ENCODE data around the gene ITGBL1.

The ITGBL1 gene

GRCh38 chr13:101490406-101491015, 38.0 kb downstream of the ITGBL1 start:
- Histone ChIP-seq H3K4me3 (ENCODE audit: low read depth, low read length) (no peak overlapping the region), H3K9ac (ENCODE audit: low read depth, low read length) (no peak overlapping the region), H3K4me1 (ENCODE audit: control insufficient read depth, insufficient read depth, low read length) (no peaks in the 10 kb centered on the region), H3K27me3 (ENCODE audit: control insufficient read depth, insufficient read depth, low read length) (no peaks in the 10 kb centered on the region), H3K9me3 (ENCODE audit: control insufficient read depth, insufficient read depth, low read length) (no peaks in the 10 kb centered on the region), H3K36me3 (ENCODE audit: control insufficient read depth, insufficient read depth, low read length) (no peaks in the 10 kb centered on the region)

GRCh38 chr13:101492251-101492910, 39.9 kb downstream of the ITGBL1 start:
- H3K4me3 ChIP-seq (ENCODE audit: low read depth, low read length): no peak overlapping the region
- no peaks in the 10 kb centered on the region for H3K27me3 ChIP-seq (ENCODE audit: control insufficient read depth, insufficient read depth, low read length)
- H3K9me3 ChIP-seq (ENCODE audit: control insufficient read depth, insufficient read depth, low read length): no peaks in the 10 kb centered on the region
- no peaks in the 10 kb centered on the region for H3K36me3 ChIP-seq (ENCODE audit: control insufficient read depth, insufficient read depth, low read length)
- no peak overlapping the region for H3K9ac ChIP-seq (ENCODE audit: low read depth, low read length)
- no peaks in the 10 kb centered on the region for H3K4me1 ChIP-seq (ENCODE audit: control insufficient read depth, insufficient read depth, low read length)

GRCh38 chr13:101493541-101493940, 41.1 kb downstream of the ITGBL1 start:
- H3K9ac ChIP-seq (ENCODE audit: low read depth, low read length): no peak overlapping the region
- H3K36me3 ChIP-seq (ENCODE audit: control insufficient read depth, insufficient read depth, low read length): no peaks in the 10 kb centered on the region
- H3K4me3 ChIP-seq (ENCODE audit: low read depth, low read length): no peak overlapping the region
- no peaks in the 10 kb centered on the region for H3K9me3 ChIP-seq (ENCODE audit: control insufficient read depth, insufficient read depth, low read length)
- H3K27me3 ChIP-seq (ENCODE audit: control insufficient read depth, insufficient read depth, low read length): no peaks in the 10 kb centered on the region
- no peaks in the 10 kb centered on the region for H3K4me1 ChIP-seq (ENCODE audit: control insufficient read depth, insufficient read depth, low read length)

GRCh38 chr13:101499406-101499805, 46.9 kb downstream of the ITGBL1 start:
- no peak overlapping the region for H3K4me3 ChIP-seq (ENCODE audit: low read depth, low read length)

GRCh38 chr13:101502618-101503017, 50.1 kb downstream of the ITGBL1 start:
- H3K9ac ChIP-seq (ENCODE audit: low read depth, low read length): no peak overlapping the region

More at GRCh38 chr13:101499406-101499805, 46.9 kb downstream of the ITGBL1 start:
- no peaks in the 10 kb centered on the region for H3K36me3 ChIP-seq (ENCODE audit: control insufficient read depth, insufficient read depth, low read length)
- H3K9me3 ChIP-seq (ENCODE audit: control insufficient read depth, insufficient read depth, low read length): no peaks in the 10 kb centered on the region
- no peaks in the 10 kb centered on the region for H3K4me1 ChIP-seq (ENCODE audit: control insufficient read depth, insufficient read depth, low read length)
- H3K27me3 ChIP-seq (ENCODE audit: control insufficient read depth, insufficient read depth, low read length): no peaks in the 10 kb centered on the region
- H3K9ac ChIP-seq (ENCODE audit: low read depth, low read length): no peak overlapping the region

GRCh38 chr13:101511161-101511560, 58.7 kb downstream of the ITGBL1 start:
- Histone ChIP-seq H3K4me3 (ENCODE audit: low read depth, low read length) (no peak overlapping the region), H3K9ac (ENCODE audit: low read depth, low read length) (no peak overlapping the region), H3K9me3 (ENCODE audit: control insufficient read depth, insufficient read depth, low read length) (no peaks in the 10 kb centered on the region), H3K4me1 (ENCODE audit: control insufficient read depth, insufficient read depth, low read length) (no peaks in the 10 kb centered on the region), H3K36me3 (ENCODE audit: control insufficient read depth, insufficient read depth, low read length) (no peaks in the 10 kb centered on the region), H3K27me3 (ENCODE audit: control insufficient read depth, insufficient read depth, low read length) (no peaks in the 10 kb centered on the region)

More at GRCh38 chr13:101502618-101503017, 50.1 kb downstream of the ITGBL1 start:
- H3K9me3 ChIP-seq (ENCODE audit: control insufficient read depth, insufficient read depth, low read length): no peaks in the 10 kb centered on the region
- H3K4me3 ChIP-seq (ENCODE audit: low read depth, low read length): no peak overlapping the region
- no peaks in the 10 kb centered on the region for H3K36me3 ChIP-seq (ENCODE audit: control insufficient read depth, insufficient read depth, low read length)
- H3K27me3 ChIP-seq (ENCODE audit: control insufficient read depth, insufficient read depth, low read length): no peaks in the 10 kb centered on the region
- no peaks in the 10 kb centered on the region for H3K4me1 ChIP-seq (ENCODE audit: control insufficient read depth, insufficient read depth, low read length)

GRCh38 chr13:101511766-101512165, 59.3 kb downstream of the ITGBL1 start:
- Histone ChIP-seq H3K36me3 (ENCODE audit: control insufficient read depth, insufficient read depth, low read length) (no peaks in the 10 kb centered on the region), H3K4me3 (ENCODE audit: low read depth, low read length) (no peak overlapping the region)

GRCh38 chr13:101512650-101513049, 60.2 kb downstream of the ITGBL1 start:
- Histone ChIP-seq H3K9ac (ENCODE audit: low read depth, low read length) (no peak overlapping the region), H3K4me1 (ENCODE audit: control insufficient read depth, insufficient read depth, low read length) (peaks cover 3% of the 10 kb centered on the region), H3K4me3 (ENCODE audit: low read depth, low read length) (no peak overlapping the region)

More at GRCh38 chr13:101511766-101512165, 59.3 kb downstream of the ITGBL1 start:
- Histone ChIP-seq H3K4me1 (ENCODE audit: control insufficient read depth, insufficient read depth, low read length) (no peaks in the 10 kb centered on the region), H3K27me3 (ENCODE audit: control insufficient read depth, insufficient read depth, low read length) (no peaks in the 10 kb centered on the region), H3K9ac (ENCODE audit: low read depth, low read length) (no peak overlapping the region), H3K9me3 (ENCODE audit: control insufficient read depth, insufficient read depth, low read length) (no peaks in the 10 kb centered on the region)

GRCh38 chr13:101514100-101514499, 61.6 kb downstream of the ITGBL1 start:
- H3K9me3 ChIP-seq (ENCODE audit: control insufficient read depth, insufficient read depth, low read length): no peaks in the 10 kb centered on the region
- H3K4me1 ChIP-seq (ENCODE audit: control insufficient read depth, insufficient read depth, low read length): peaks cover 6% of the 10 kb centered on the region
- no peaks in the 10 kb centered on the region for H3K27me3 ChIP-seq (ENCODE audit: control insufficient read depth, insufficient read depth, low read length)
- H3K36me3 ChIP-seq (ENCODE audit: control insufficient read depth, insufficient read depth, low read length): no peaks in the 10 kb centered on the region
- H3K9ac ChIP-seq (ENCODE audit: low read depth, low read length): no peak overlapping the region
- H3K4me3 ChIP-seq (ENCODE audit: low read depth, low read length): no peak overlapping the region

More at GRCh38 chr13:101512650-101513049, 60.2 kb downstream of the ITGBL1 start:
- Histone ChIP-seq H3K27me3 (ENCODE audit: control insufficient read depth, insufficient read depth, low read length) (no peaks in the 10 kb centered on the region), H3K9me3 (ENCODE audit: control insufficient read depth, insufficient read depth, low read length) (no peaks in the 10 kb centered on the region), H3K36me3 (ENCODE audit: control insufficient read depth, insufficient read depth, low read length) (no peaks in the 10 kb centered on the region)

- Histone ChIP-seq H3K9me3 (ENCODE audit: control insufficient read depth, insufficient read depth, low read length) (no peaks in the 10 kb centered on the region), H3K9ac (ENCODE audit: low read depth, low read length) (no peak overlapping the region), H3K4me1 (ENCODE audit: control insufficient read depth, insufficient read depth, low read length) (peaks cover 6% of the 10 kb centered on the region), H3K36me3 (ENCODE audit: control insufficient read depth, insufficient read depth, low read length) (no peaks in the 10 kb centered on the region), H3K27me3 (ENCODE audit: control insufficient read depth, insufficient read depth, low read length) (no peaks in the 10 kb centered on the region), H3K4me3 (ENCODE audit: low read depth, low read length) (no peak overlapping the region)
Observed at GRCh38 chr13:101514695-101515275, 62.3 kb downstream of the ITGBL1 start.

- no peak overlapping the region for H3K4me3 ChIP-seq (ENCODE audit: low read depth, low read length)
Observed at GRCh38 chr13:101515504-101515903, 63.0 kb downstream of the ITGBL1 start.

GRCh38 chr13:101516262-101516661, 63.8 kb downstream of the ITGBL1 start:
- Histone ChIP-seq H3K9ac (ENCODE audit: low read depth, low read length) (no peak overlapping the region), H3K4me3 (ENCODE audit: low read depth, low read length) (no peak overlapping the region), H3K4me1 (ENCODE audit: control insufficient read depth, insufficient read depth, low read length) (peaks cover 6% of the 10 kb centered on the region), H3K36me3 (ENCODE audit: control insufficient read depth, insufficient read depth, low read length) (no peaks in the 10 kb centered on the region), H3K9me3 (ENCODE audit: control insufficient read depth, insufficient read depth, low read length) (no peaks in the 10 kb centered on the region), H3K27me3 (ENCODE audit: control insufficient read depth, insufficient read depth, low read length) (no peaks in the 10 kb centered on the region)

More at GRCh38 chr13:101515504-101515903, 63.0 kb downstream of the ITGBL1 start:
- Histone ChIP-seq H3K36me3 (ENCODE audit: control insufficient read depth, insufficient read depth, low read length) (no peaks in the 10 kb centered on the region), H3K9ac (ENCODE audit: low read depth, low read length) (no peak overlapping the region), H3K9me3 (ENCODE audit: control insufficient read depth, insufficient read depth, low read length) (no peaks in the 10 kb centered on the region), H3K27me3 (ENCODE audit: control insufficient read depth, insufficient read depth, low read length) (no peaks in the 10 kb centered on the region), H3K4me1 (ENCODE audit: control insufficient read depth, insufficient read depth, low read length) (peaks cover 6% of the 10 kb centered on the region)
